AG08395 (cell line): ENCODE data around the gene TFR2.

Experiments
- DNase-seq: peaks from one replicate; pipeline ENCODE4 v3.0.0; 2012; ENCODE audit warnings: mixed read lengths, low spot score

Gene TFR2

GRCh38 chr7:100613412-100614175 lies 27.8 kb downstream of the TFR2 start:
- DNase-seq = no peak

- no peak for DNase-seq
Observed at GRCh38 chr7:100612730-100613390, 28.5 kb downstream of the TFR2 start.

GRCh38 chr7:100611983-100612729 lies 29.2 kb downstream of the TFR2 start, which contains the start of gene MOSPD3:
TSS of gene MOSPD3 (plus strand) at chr7:100612540. CDS start at chr7:100612792, 252 bp downstream.
- peak; percentile 100 for DNase-seq

GRCh38 chr7:100609958-100610357 lies 31.4 kb downstream of the TFR2 start:
- no peak for DNase-seq

- DNase-seq = no peak
Observed at GRCh38 chr7:100607111-100607510, 34.2 kb downstream of the TFR2 start.

- DNase-seq = no peak
Observed at GRCh38 chr7:100606313-100606712, 35.0 kb downstream of the TFR2 start.

GRCh38 chr7:100604976-100605911 lies 36.1 kb downstream of the TFR2 start:
- DNase-seq = no peak

GRCh38 chr7:100604028-100604975 lies 37.0 kb downstream of the TFR2 start:
- DNase-seq = peak; percentile 78

- no peak for DNase-seq
Observed at GRCh38 chr7:100603726-100604027, 37.7 kb downstream of the TFR2 start.

GRCh38 chr7:100602889-100603725 lies 38.2 kb downstream of the TFR2 start:
- peak; percentile 93 for DNase-seq

GRCh38 chr7:100600730-100601038 lies 40.7 kb downstream of the TFR2 start:
- DNase-seq = no peak

- no peak for DNase-seq
Observed at GRCh38 chr7:100599911-100600729, 41.2 kb downstream of the TFR2 start.

- no peak for DNase-seq
Observed at GRCh38 chr7:100598425-100598824, 42.9 kb downstream of the TFR2 start.

GRCh38 chr7:100595188-100595587 lies 46.2 kb downstream of the TFR2 start:
- DNase-seq = no peak

- DNase-seq = no peak
Observed at GRCh38 chr7:100591596-100591995, 49.8 kb downstream of the TFR2 start.

- DNase-seq = no peak
Observed at GRCh38 chr7:100590077-100590737, 51.1 kb downstream of the TFR2 start.

- no peak for DNase-seq
Observed at GRCh38 chr7:100589341-100589947, 51.9 kb downstream of the TFR2 start.

- peak; percentile 29 for DNase-seq
Observed at GRCh38 chr7:100588438-100588837, 52.9 kb downstream of the TFR2 start.
